Spinal cord (tissue), 10 donors: ENCODE measurements around the gene SERAC1. TPM values are rescaled to one million over a fixed set of nuclear protein-coding genes. Genes with fewer than 3 reads are reported as not detected.

Source experiments
- DNase-seq, 6 donors: peaks; one replicate each; pipeline versions ENCODE4 v3.0.0 to v3.0.0-alpha.2; 2013 to 2015; ENCODE audit warnings: low spot score in 6 of 6, low read depth in 4 of 6
- H3K27ac ChIP-seq: one replicate; pipeline ENCODE4 v1.5.1; 2013; ENCODE audit warnings: low read depth, low read length, control low read depth
- H3K27me3 ChIP-seq: one replicate; pipeline ENCODE4 v1.6.1; 2013; ENCODE audit warnings: low read length; ENCODE audit not compliant: control insufficient read depth, insufficient read depth
- H3K36me3 ChIP-seq: one replicate; pipeline ENCODE4 v1.6.1; 2013; ENCODE audit warnings: low read length; ENCODE audit not compliant: control insufficient read depth, insufficient read depth
- H3K4me1 ChIP-seq: one replicate; pipeline ENCODE4 v1.6.1; 2013; ENCODE audit warnings: low read length; ENCODE audit not compliant: control insufficient read depth, insufficient read depth
- H3K4me3 ChIP-seq: one replicate; pipeline ENCODE4 v1.5.1; 2013; ENCODE audit warnings: low read depth, low read length, control low read depth
- H3K9me3 ChIP-seq: one replicate; pipeline ENCODE4 v1.6.1; 2013; ENCODE audit warnings: low read length; ENCODE audit not compliant: control insufficient read depth, insufficient read depth
- WGBS: methylation state at CpG from one replicate; pipeline ENCODE4 v1.1.5; 2013; ENCODE audit warnings: missing lambda C conversion rate; ENCODE audit not compliant: insufficient coverage; 5-methylcytosine and 5-hydroxymethylcytosine counted together
- polyA plus RNA-seq, 2 donors: library from polyadenylated mRNA; unstranded; fragments of 120-200 nt; gene quantifications; one replicate each; pipeline ENCODE4 v1.2.1, GENCODE V29; 2013; ENCODE audit not compliant: insufficient read length in 2 of 2
- total RNA-seq, 2 donors: library from RNA; depleted of rRNA in 1 of 2; stranded (reverse); fragments of 120-200 nt in 1 of 2; fragments of >200 nt in 1 of 2; gene quantifications; one replicate each; pipeline versions ENCODE4 v1.2.3 to v1.2.4, GENCODE V29; 2013 to 2014
- donor health status: healthy.

The SERAC1 gene
- total and polyA plus RNA-seq, 4 donors: 14.7 to 19.8 (median 15.7) TPM

- Histone ChIP-seq H3K27me3 (no peaks in the 10 kb centered on the region), H3K27ac (no peak overlapping the region), H3K4me1 (peaks cover 18% of the 10 kb centered on the region), H3K9me3 (no peaks in the 10 kb centered on the region), H3K36me3 (peaks cover 28% of the 10 kb centered on the region), H3K4me3 (no peak overlapping the region)
- WGBS: 87% methylated on average over 23 of the region's 23 CpGs
- peak in 2 of 6 donors; percentile 29 to 72 for DNase-seq
Measured at GRCh38 chr6:158066136-158066781, 101.8 kb downstream of the SERAC1 start.

GRCh38 chr6:158064725-158065251 is 103.3 kb downstream of the SERAC1 start:
- Histone ChIP-seq H3K27me3 (no peaks in the 10 kb centered on the region), H3K36me3 (peaks cover 21% of the 10 kb centered on the region), H3K4me3 (no peak overlapping the region), H3K9me3 (no peaks in the 10 kb centered on the region), H3K4me1 (peaks cover 21% of the 10 kb centered on the region), H3K27ac (no peak overlapping the region)
- WGBS: 90% methylated on average over 23 of the region's 24 CpGs
- DNase-seq: peak in 1 of 6 donors; percentile 43

GRCh38 chr6:158063736-158064135 is 104.3 kb downstream of the SERAC1 start:
- Histone ChIP-seq H3K27me3 (no peaks in the 10 kb centered on the region), H3K9me3 (no peaks in the 10 kb centered on the region), H3K36me3 (peaks cover 24% of the 10 kb centered on the region), H3K27ac (no peak overlapping the region), H3K4me1 (peaks cover 31% of the 10 kb centered on the region), H3K4me3 (no peak overlapping the region)
- no peak for DNase-seq
- 99% methylated on average over 10 of the region's 11 CpGs for WGBS

- H3K36me3 ChIP-seq: peaks cover 22% of the 10 kb centered on the region
- peaks cover 31% of the 10 kb centered on the region for H3K4me1 ChIP-seq
- H3K9me3 ChIP-seq: no peaks in the 10 kb centered on the region
- DNase-seq: no peak
- no peaks in the 10 kb centered on the region for H3K27me3 ChIP-seq
- H3K4me3 ChIP-seq: no peak overlapping the region
- 89% methylated on average over 17 of the region's 29 CpGs for WGBS
- no peak overlapping the region for H3K27ac ChIP-seq
Measured at GRCh38 chr6:158061709-158062461, 106.2 kb downstream of the SERAC1 start.

- Histone ChIP-seq H3K9me3 (no peaks in the 10 kb centered on the region), H3K27ac (no peak overlapping the region), H3K4me3 (no peak overlapping the region), H3K4me1 (peaks cover 31% of the 10 kb centered on the region), H3K27me3 (no peaks in the 10 kb centered on the region), H3K36me3 (peaks cover 20% of the 10 kb centered on the region)
- DNase-seq: no peak
- 86% methylated on average over 5 of the region's 5 CpGs for WGBS
Measured at GRCh38 chr6:158061361-158061708, 106.7 kb downstream of the SERAC1 start.

GRCh38 chr6:158060455-158061360 is 107.4 kb downstream of the SERAC1 start:
- peak in 5 of 6 donors; percentile 45 to 97 (median 57) for DNase-seq
- H3K27me3 ChIP-seq: no peaks in the 10 kb centered on the region
- 56% methylated on average over 8 of the region's 11 CpGs for WGBS
- no peak overlapping the region for H3K4me3 ChIP-seq
- peak overlapping the region; percentile 69 for H3K27ac ChIP-seq
- H3K4me1 ChIP-seq: peaks cover 31% of the 10 kb centered on the region
- H3K36me3 ChIP-seq: peaks cover 19% of the 10 kb centered on the region
- no peaks in the 10 kb centered on the region for H3K9me3 ChIP-seq

Other genes starting within 250 kb of the SERAC1 start
- gene SYNJ2, start 186.4 kb downstream of the SERAC1 start, total RNA-seq: 10 to 100 TPM; 11.0 to 15.8 TPM
- gene SYNJ2, start 186.4 kb downstream of the SERAC1 start, polyA plus RNA-seq: 1 to 10 TPM; 6.3 to 7.9 TPM
- gene GTF2H5, start 88 bp upstream of the SERAC1 start, total RNA-seq: 10 to 100 TPM; 16.6 to 38.5 TPM
- gene GTF2H5, start 88 bp upstream of the SERAC1 start, polyA plus RNA-seq: 10 to 100 TPM; 51.1 to 56.9 TPM
- gene TULP4, start 144.2 kb upstream of the SERAC1 start, total RNA-seq: 100 to 1,000 TPM; 133 to 403 TPM
- 10 to 100 TPM; 30.9 to 36.8 TPM for gene TULP4, start 144.2 kb upstream of the SERAC1 start, polyA plus RNA-seq